ENCODE measurements around the gene PCDHGA5.
A peak's percentile ranks its signal among the peaks of the same experiment; 100 is the strongest.
"Not testable (repeated sequence)": the region's sequence is repeated elsewhere in the genome, so short reads cannot be mapped to it uniquely, and the experiment has no call there.

Gene PCDHGA5

GRCh38 chr5:141328231-141328630 is 35.7 kb upstream of the PCDHGA5 start:
- DNase-seq (ENCODE audit: low read depth): no peak
- no peak for TF ChIP-seq CTCF (conservative IDR thresholded peaks at IDR 0.05; ENCODE audit: low read length)
- H3K4me3 ChIP-seq (ENCODE audit: low read length): no peak overlapping the region

- peak within 1 kb of the TSS; percentile 62 for H3K4me3 ChIP-seq (ENCODE audit: low read length)
- TF ChIP-seq CTCF (conservative IDR thresholded peaks at IDR 0.05; ENCODE audit: low read length): peak; percentile 72
- peak; percentile 70 for DNase-seq (ENCODE audit: low read depth)
Observed at GRCh38 chr5:141330299-141331080, 33.5 kb upstream of the PCDHGA5 start, which contains the start of gene PCDHGA1. TSS of gene PCDHGA1 (plus strand) at chr5:141330514.

GRCh38 chr5:141332571-141332970 is 31.4 kb upstream of the PCDHGA5 start:
- not testable (repeated sequence) for H3K4me3 ChIP-seq (ENCODE audit: low read length); DNase-seq (ENCODE audit: low read depth)

- TF ChIP-seq CTCF (conservative IDR thresholded peaks at IDR 0.05; ENCODE audit: low read length): peak; percentile 66
- DNase-seq (ENCODE audit: low read depth): peak; percentile 64
- H3K4me3 ChIP-seq (ENCODE audit: low read length): peak within 1 kb of the TSS; percentile 47
Observed at GRCh38 chr5:141338538-141339306, 25.2 kb upstream of the PCDHGA5 start, which contains the start of gene PCDHGA2. TSS of gene PCDHGA2 (plus strand) at chr5:141338760.

- not testable (repeated sequence) for H3K4me3 ChIP-seq (ENCODE audit: low read length); DNase-seq (ENCODE audit: low read depth)
Observed at GRCh38 chr5:141340781-141341354, 23.1 kb upstream of the PCDHGA5 start.

GRCh38 chr5:141342773-141343172 is 21.2 kb upstream of the PCDHGA5 start:
- no peak for TF ChIP-seq CTCF (conservative IDR thresholded peaks at IDR 0.05; ENCODE audit: low read length)
- no peak for DNase-seq (ENCODE audit: low read depth)
- no peak overlapping the region for H3K4me3 ChIP-seq (ENCODE audit: low read length)

GRCh38 chr5:141343242-141343952 is 20.6 kb upstream of the PCDHGA5 start, which contains the start of gene PCDHGA3:
TSS of gene PCDHGA3 (plus strand) at chr5:141343829. CDS start at chr5:141344034, 205 bp downstream.
- TF ChIP-seq CTCF (conservative IDR thresholded peaks at IDR 0.05; ENCODE audit: low read length): peak; percentile 57
- H3K4me3 ChIP-seq (ENCODE audit: low read length): peak within 1 kb of the TSS; percentile 48
- peak; percentile 53 for DNase-seq (ENCODE audit: low read depth)

Data from AG10803 (cell line).